ENCODE data around the gene AGL.
"Not testable (repeated sequence)": the region's sequence is repeated elsewhere in the genome, so short reads cannot be mapped to it uniquely, and the experiment has no call there.

Gene AGL

DNA sequence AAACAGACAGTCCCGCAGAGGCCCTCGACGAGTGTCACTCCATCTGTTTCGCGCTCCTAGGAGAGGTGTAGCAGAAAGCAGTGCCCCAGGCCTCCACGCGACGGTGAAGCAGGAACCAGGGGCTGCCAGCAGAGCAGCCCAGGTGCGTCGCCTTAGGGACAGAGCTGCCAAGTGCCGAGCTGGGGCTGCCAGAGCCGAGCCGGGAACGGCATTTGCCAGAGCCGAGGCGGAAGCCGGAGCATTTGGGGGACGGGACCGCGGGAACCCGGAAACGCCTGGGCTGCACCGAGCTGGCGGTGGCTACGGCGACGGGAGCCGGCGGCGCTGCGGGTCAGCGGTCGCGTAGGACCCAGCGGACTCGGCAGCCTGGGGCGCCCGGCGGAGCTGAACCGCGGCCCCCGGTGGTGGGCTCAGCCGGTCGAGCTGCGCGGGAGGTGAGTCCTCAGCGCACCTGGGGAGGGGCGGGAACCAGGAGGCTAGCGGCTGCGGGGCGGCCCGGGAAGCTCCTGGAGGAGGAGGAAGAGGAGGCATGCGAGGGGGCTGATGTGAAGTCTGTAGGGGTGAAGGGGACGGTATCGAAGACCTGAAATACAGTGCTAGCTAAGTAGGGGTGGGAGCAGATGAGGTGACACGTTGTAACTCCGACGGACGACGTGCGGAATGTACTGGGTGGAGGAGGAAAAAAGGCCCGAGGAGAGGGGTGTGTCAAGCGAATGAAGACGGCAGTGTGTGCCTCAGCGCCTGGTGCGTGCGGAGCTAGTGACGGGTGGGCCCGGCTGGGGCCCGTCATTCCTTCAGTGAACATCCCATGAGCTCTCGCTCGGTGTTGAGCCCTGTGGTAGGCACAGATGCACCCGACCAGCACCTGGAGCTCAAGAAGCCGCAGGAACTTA is 119.8 kb downstream of the AGL start, which contains the start of gene SLC35A3 (continued):
- TF ChIP-seq, protein P1, sequence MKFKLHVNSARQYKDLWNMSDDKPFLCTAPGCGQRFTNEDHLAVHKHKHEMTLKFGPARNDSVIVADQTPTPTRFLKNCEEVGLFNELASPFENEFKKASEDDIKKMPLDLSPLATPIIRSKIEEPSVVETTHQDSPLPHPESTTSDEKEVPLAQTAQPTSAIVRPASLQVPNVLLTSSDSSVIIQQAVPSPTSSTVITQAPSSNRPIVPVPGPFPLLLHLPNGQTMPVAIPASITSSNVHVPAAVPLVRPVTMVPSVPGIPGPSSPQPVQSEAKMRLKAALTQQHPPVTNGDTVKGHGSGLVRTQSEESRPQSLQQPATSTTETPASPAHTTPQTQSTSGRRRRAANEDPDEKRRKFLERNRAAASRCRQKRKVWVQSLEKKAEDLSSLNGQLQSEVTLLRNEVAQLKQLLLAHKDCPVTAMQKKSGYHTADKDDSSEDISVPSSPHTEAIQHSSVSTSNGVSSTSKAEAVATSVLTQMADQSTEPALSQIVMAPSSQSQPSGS (tag by site-specific recombination; IDR thresholded peaks at IDR 0.05; ENCODE audit: low read depth), result no peak
- TF ChIP-seq ZNF529 (tag by site-specific recombination; IDR thresholded peaks at IDR 0.05; ENCODE audit: insufficient replicate concordance) (no peak), ZNF146 (tag by site-specific recombination; IDR thresholded peaks at IDR 0.05) (peak; percentile 70), ZNF24 (tag by site-specific recombination; IDR thresholded peaks at IDR 0.05) (peak; percentile 80; the same call in 1 of the 2 replicates), ZNF544 (tag by site-specific recombination; IDR thresholded peaks at IDR 0.05) (no peak), REPIN1 (tag by site-specific recombination; IDR thresholded peaks at IDR 0.05; ENCODE audit: low read depth) (0 out of 2 replicates have a peak, but pooled peaks have one; percentile 28), ZNF654 (tag by site-specific recombination; IDR thresholded peaks at IDR 0.05; ENCODE audit: low read depth) (no peak)

DNA sequence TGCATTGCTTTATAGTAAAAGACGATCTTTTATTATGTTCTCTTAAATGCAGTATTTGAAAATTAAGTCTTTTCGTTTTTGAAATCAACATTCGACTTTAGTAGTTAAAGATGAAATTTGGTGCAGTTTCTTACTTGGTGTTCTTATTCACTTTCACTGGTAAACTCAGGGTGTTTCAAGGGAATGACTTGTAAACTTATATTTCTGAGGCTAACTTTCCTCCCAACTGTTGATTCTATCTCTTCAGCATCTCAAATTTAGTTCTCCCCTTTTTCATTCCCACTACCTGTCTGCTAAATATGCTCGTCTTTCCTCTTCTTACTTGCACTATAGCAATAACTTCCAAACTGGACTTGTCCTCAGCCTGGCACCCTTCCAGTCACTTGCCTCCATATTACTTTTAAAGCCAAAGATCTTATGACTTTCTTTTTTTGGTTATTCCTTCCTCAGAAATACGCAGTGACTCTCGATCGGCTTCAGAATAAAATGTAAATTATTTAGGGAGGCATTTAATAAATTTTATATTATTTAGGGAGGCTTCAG is 120.6 kb downstream of the AGL start:
- Histone ChIP-seq H3K9me3 (ENCODE audit: control insufficient read depth, insufficient read depth, low read depth, low read length) (no peaks in the 10 kb centered on the region), H3K36me3 (ENCODE audit: control insufficient read depth in 2 of 2, insufficient read depth in 1 of 2, low read length in 2 of 2) (peaks cover 9 to 11% of the 10 kb centered on the region in 2 experiments), H3K4me1 (ENCODE audit: control insufficient read depth, insufficient read depth, low read length) (no peaks in the 10 kb centered on the region), H3K27ac (ENCODE audit: extremely low read depth, low read depth, low read length) (peak overlapping the region; percentile 53), H3K4me3 (ENCODE audit: low read depth, low read length) (peak overlapping the region; percentile 85)
- CTCF ChIA-PET, result interaction anchor here (0.6 to 1.1 kb wide), 2 partner anchors 57 to 652 kb away, joined by 3 read pairs; no protein-coding TSS in a partner anchor
- POLR2A ChIA-PET, result interaction anchor here (0.9 to 2.0 kb wide), 11 partner anchors 10 to 205 kb away, joined by 3 to 11 read pairs (median 5); partner anchors contain the start of genes AGL, FRRS1, SASS6 and TRMT13
- TF ChIP-seq KLF1 (tag by site-specific recombination; IDR thresholded peaks at IDR 0.05), result no peak
- no peak for TF ChIP-seq ZNF501 (tag by site-specific recombination; IDR thresholded peaks at IDR 0.05)
- TF ChIP-seq SCRT2 (tag by site-specific recombination; IDR thresholded peaks at IDR 0.05), result peak; percentile 85
- TF ChIP-seq SCRT1 (tag by site-specific recombination; IDR thresholded peaks at IDR 0.05; ENCODE audit: borderline replicate concordance), result 0 out of 2 replicates have a peak, but pooled peaks have one; percentile 61
- peak; percentile 86 for TF ChIP-seq PRDM1 (tag by site-specific recombination; IDR thresholded peaks at IDR 0.05)

DNA sequence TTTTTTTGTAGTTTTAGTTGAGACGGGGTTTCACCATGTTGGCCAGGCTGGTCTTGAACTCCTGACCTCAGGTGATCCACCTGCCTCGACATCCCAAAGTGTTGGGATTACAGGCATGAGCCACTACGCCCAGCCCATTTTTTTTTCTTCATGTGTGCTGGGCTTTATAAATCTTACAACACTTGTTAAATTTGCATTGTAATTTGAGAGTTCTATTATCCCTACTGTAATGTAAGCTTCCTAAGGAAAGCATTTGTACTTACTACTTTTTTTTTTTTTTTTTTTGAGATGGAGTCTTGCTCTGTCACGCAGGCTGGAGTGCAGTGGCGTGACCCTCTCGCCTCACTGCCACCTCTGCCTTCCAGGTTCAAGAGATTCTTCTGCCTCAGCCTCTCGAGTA is 121.9 kb downstream of the AGL start:
- H3K27ac ChIP-seq (ENCODE audit: extremely low read depth, low read depth, low read length); H3K9me3 ChIP-seq (ENCODE audit: control insufficient read depth, insufficient read depth, low read depth, low read length); H3K4me3 ChIP-seq (ENCODE audit: low read depth, low read length); CTCF ChIA-PET; H3K4me1 ChIP-seq (ENCODE audit: control insufficient read depth, insufficient read depth, low read length); POLR2A ChIA-PET: not testable (repeated sequence)
- peaks cover 11 to 17% of the 10 kb centered on the region in 2 experiments for H3K36me3 ChIP-seq (ENCODE audit: control insufficient read depth in 2 of 2, insufficient read depth in 1 of 2, low read length in 2 of 2)
- TF ChIP-seq, protein P2, sequence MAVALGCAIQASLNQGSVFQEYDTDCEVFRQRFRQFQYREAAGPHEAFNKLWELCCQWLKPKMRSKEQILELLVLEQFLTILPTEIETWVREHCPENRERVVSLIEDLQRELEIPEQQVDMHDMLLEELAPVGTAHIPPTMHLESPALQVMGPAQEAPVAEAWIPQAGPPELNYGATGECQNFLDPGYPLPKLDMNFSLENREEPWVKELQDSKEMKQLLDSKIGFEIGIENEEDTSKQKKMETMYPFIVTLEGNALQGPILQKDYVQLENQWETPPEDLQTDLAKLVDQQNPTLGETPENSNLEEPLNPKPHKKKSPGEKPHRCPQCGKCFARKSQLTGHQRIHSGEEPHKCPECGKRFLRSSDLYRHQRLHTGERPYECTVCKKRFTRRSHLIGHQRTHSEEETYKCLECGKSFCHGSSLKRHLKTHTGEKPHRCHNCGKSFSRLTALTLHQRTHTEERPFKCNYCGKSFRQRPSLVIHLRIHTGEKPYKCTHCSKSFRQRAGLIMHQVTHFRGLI (tag by site-specific recombination; IDR thresholded peaks at IDR 0.05), result peak; percentile 96
- TF ChIP-seq ZNF600 (tag by site-specific recombination; IDR thresholded peaks at IDR 0.05), result 0 out of 2 replicates have a peak, but pooled peaks have one; percentile 25
- TF ChIP-seq OSR2 (tag by site-specific recombination; IDR thresholded peaks at IDR 0.05), result peak; percentile 45
